Measurements from ENCODE around the gene FAM171A2. TPM values are rescaled to one million over a fixed set of nuclear protein-coding genes. Genes with fewer than 3 reads are reported as not detected.

FAM171A2 gene
- total RNA-seq, 4 donors from 2014 or later: 0.27 to 5.0 (median 0.88) TPM; not detected in 1

- H3K27ac ChIP-seq: peak within 1 kb of the TSS in 2 of 4 donors; percentile 27 to 69
- H3K36me3 ChIP-seq: no peaks in the 10 kb centered on the region
- DNase-seq: peak; percentile 69 to 85 (median 85)
- H3K27me3 ChIP-seq: no peaks in the 10 kb centered on the region
- peaks cover 0 to 21% (median 11%) of the 10 kb centered on the region in 4 donors for H3K4me1 ChIP-seq
- no peaks in the 10 kb centered on the region for H3K9me3 ChIP-seq
- H3K4me3 ChIP-seq: peak within 1 kb of the TSS; percentile 9 to 50 (median 36)
- TF ChIP-seq CTCF (IDR thresholded peaks at IDR 0.05) (no peak), POLR2A (IDR thresholded peaks at IDR 0.05) (no peak)
Measured at GRCh38 chr17:44308320-44308818, 55.3 kb downstream of the FAM171A2 start, which contains the start of gene RUNDC3A. Gene RUNDC3A, plus strand, starts transcription at chr17:44308601. Its CDS starts 232 bp downstream, at chr17:44308833.

- H3K36me3 ChIP-seq: no peaks in the 10 kb centered on the region
- DNase-seq: no peak
- peak overlapping the region in 2 of 4 donors; percentile 27 to 69 for H3K27ac ChIP-seq
- no peaks in the 10 kb centered on the region for H3K9me3 ChIP-seq
- peaks cover 0 to 21% (median 11%) of the 10 kb centered on the region in 4 donors for H3K4me1 ChIP-seq
- no peaks in the 10 kb centered on the region for H3K27me3 ChIP-seq
- TF ChIP-seq POLR2A (IDR thresholded peaks at IDR 0.05): no peak
- TF ChIP-seq CTCF (IDR thresholded peaks at IDR 0.05): no peak
- peak overlapping the region in 3 of 4 donors; percentile 25 to 50 (median 47) for H3K4me3 ChIP-seq
Measured at GRCh38 chr17:44307387-44308186, 56.1 kb downstream of the FAM171A2 start.

- Histone ChIP-seq H3K4me3 (no peak overlapping the region), H3K4me1 (peaks cover 0 to 21% (median 11%) of the 10 kb centered on the region in 4 donors), H3K27ac (no peak overlapping the region), H3K27me3 (no peaks in the 10 kb centered on the region), H3K9me3 (no peaks in the 10 kb centered on the region), H3K36me3 (no peaks in the 10 kb centered on the region)
- TF ChIP-seq CTCF (IDR thresholded peaks at IDR 0.05) (no peak), POLR2A (IDR thresholded peaks at IDR 0.05) (no peak)
- DNase-seq: no peak
Measured at GRCh38 chr17:44304651-44305050, 59.0 kb downstream of the FAM171A2 start.

Small RNA genes lying within 50 kb of the gene (small RNA-seq; reads per million reads assigned to genes)
- 0 reads per million in 2 donors for gene RF00012
- gene RN7SL258P: 0 reads per million in 2 donors
- 0 reads per million in 2 donors for gene RNU6-453P

Other genes starting within 250 kb of the FAM171A2 start
- gene HDAC5, start 240.2 kb downstream of the FAM171A2 start, total RNA-seq: 10 to 100 TPM; 42.4 to 71.0 (median 48.4) TPM
- 1 to 10 TPM in 3 of 4 donors, under 1 TPM in 1; 0.53 to 5.8 (median 1.6) TPM for gene HROB, start 221.9 kb downstream of the FAM171A2 start, total RNA-seq
- under 1 TPM in 1 of 4 donors, not detected in 3; 0.57 TPM for gene ASB16, start 193.1 kb downstream of the FAM171A2 start, total RNA-seq
- gene TMUB2, start 176.9 kb downstream of the FAM171A2 start, total RNA-seq: 10 to 100 TPM; 19.8 to 66.6 (median 52.7) TPM
- gene ATXN7L3, start 164.0 kb downstream of the FAM171A2 start, total RNA-seq: 10 to 100 TPM; 51.7 to 92.6 (median 65.7) TPM
- gene UBTF, start 144.2 kb downstream of the FAM171A2 start, total RNA-seq: 100 to 1,000 TPM in 1 of 4 donors, 10 to 100 TPM in 3; 58.4 to 167 (median 77.7) TPM
- not detected for gene SLC4A1, start 95.7 kb downstream of the FAM171A2 start, total RNA-seq
- gene RUNDC3A, start 55.3 kb downstream of the FAM171A2 start, total RNA-seq: 10 to 100 TPM in 1 of 4 donors, 1 to 10 TPM in 2, under 1 TPM in 1; 0.88 to 14.9 (median 3.8) TPM
- 100 to 1,000 TPM in 3 of 4 donors, 10 to 100 TPM in 1; 97.7 to 155 (median 129) TPM for gene SLC25A39, start 39.0 kb downstream of the FAM171A2 start, total RNA-seq
- gene GRN, start 18.6 kb downstream of the FAM171A2 start, total RNA-seq: 100 to 1,000 TPM; 145 to 678 (median 492) TPM
- gene ITGA2B, start 25.8 kb upstream of the FAM171A2 start, total RNA-seq: 1 to 10 TPM in 1 of 4 donors, not detected in 3; 2.5 TPM
- gene GPATCH8, start 139.6 kb upstream of the FAM171A2 start, total RNA-seq: 10 to 100 TPM; 39.6 to 91.6 (median 48.3) TPM
- 1 to 10 TPM in 1 of 4 donors, under 1 TPM in 1, not detected in 2; 0.54 to 2.1 TPM for gene FZD2, start 193.6 kb upstream of the FAM171A2 start, total RNA-seq

All from Peyer's patch (tissue), 4 donors.